Testis (tissue), 3 donors: ENCODE data around the gene CYB5A. TPM values are rescaled to one million over a fixed set of nuclear protein-coding genes. Genes with fewer than 3 reads are reported as not detected.

ENCODE experiments used
- DNase-seq: peaks from one replicate; pipeline ENCODE4 v3.0.0-alpha.2; 2019
- H3K27ac ChIP-seq, 2 donors: fragments of 200-600 bp; sonication (generic); one replicate each; pipeline ENCODE4 v1.5.1; 2019
- H3K27me3 ChIP-seq: fragments of 200-600 bp; sonication (generic); one replicate; pipeline ENCODE4 v1.5.1; 2019
- H3K36me3 ChIP-seq: fragments of 200-600 bp; sonication (generic); one replicate; pipeline ENCODE4 v1.5.1; 2017; ENCODE audit warnings: low read depth; ENCODE audit errors: missing control alignments
- H3K4me1 ChIP-seq: fragments of 200-600 bp; sonication (generic); one replicate; pipeline ENCODE4 v1.5.1; 2019
- H3K4me3 ChIP-seq, 2 donors: fragments of 200-600 bp; sonication (generic); one replicate each; pipeline ENCODE4 v1.5.1; 2017 to 2019
- H3K9me3 ChIP-seq: fragments of 200-600 bp; sonication (generic); one replicate; pipeline ENCODE4 v1.5.1; 2017
- POLR2A ChIP-seq: fragments of 450-650 bp; IDR thresholded peaks from one replicate; pipeline ENCODE4 v1.6.1; 2017; ENCODE audit warnings: antibody characterized with exemption, mild to moderate bottlenecking, moderate library complexity
- WGBS, 2 donors: methylation state at CpG; one replicate each; pipeline ENCODE4 v1.1.5; 2018; 5-methylcytosine and 5-hydroxymethylcytosine counted together
- intact Hi-C: fragments of 100-400 bp; cut with DNase I; formaldehyde crosslinking; loops from one replicate; pipeline ENCODE4 v1.15.1; 2023; ENCODE audit warnings: low total_unique reads
- polyA plus RNA-seq: library from polyadenylated mRNA; stranded (reverse); fragments of 350-450 nt; fragmentation: Illumina TruSeq; extraction: RNeasy Lipid Tissue Mini Kit (QIAGEN cat#74804); gene quantifications from one replicate; pipeline ENCODE4 v1.2.3, GENCODE V29; 2014; ENCODE audit warnings: low read depth, low replicate concordance; ENCODE audit not compliant: insufficient read depth
- total RNA-seq, 2 donors: library from RNA; depleted of rRNA; stranded (reverse); fragments of >200 nt; gene quantifications; one replicate each; pipeline ENCODE4 v1.2.3, GENCODE V29; 2016
- TF ChIP-seq, protein P1 (sequence below), 3 experiments: fragments of 450-650 bp in 2 of 3; fragments of 200-600 bp in 1 of 3; sonication (generic) in 1 of 3; IDR thresholded peaks; one replicate each; pipeline ENCODE4 v1.5.1; 2016 to 2019; ENCODE audit warnings: antibody characterized with exemption in 3 of 3, mild to moderate bottlenecking in 2 of 3, moderate library complexity in 1 of 3

The CYB5A gene
- total and polyA plus RNA-seq, 3 donors from 2014 or later = 77.2 to 126 (median 96.0) TPM

- Histone ChIP-seq H3K4me1 (peaks cover 4% of the 10 kb centered on the region), H3K4me3 (no peak overlapping the region), H3K36me3 (no peaks in the 10 kb centered on the region), H3K27me3 (no peaks in the 10 kb centered on the region), H3K27ac (peak overlapping the region in 1 of 2 donors; percentile 24), H3K9me3 (no peaks in the 10 kb centered on the region)
- WGBS, 2 donors = 47 to 49% methylated on average over 4 of the region's 4 CpGs
- TF ChIP-seq POLR2A = no peak
- TF ChIP-seq, protein P1, sequence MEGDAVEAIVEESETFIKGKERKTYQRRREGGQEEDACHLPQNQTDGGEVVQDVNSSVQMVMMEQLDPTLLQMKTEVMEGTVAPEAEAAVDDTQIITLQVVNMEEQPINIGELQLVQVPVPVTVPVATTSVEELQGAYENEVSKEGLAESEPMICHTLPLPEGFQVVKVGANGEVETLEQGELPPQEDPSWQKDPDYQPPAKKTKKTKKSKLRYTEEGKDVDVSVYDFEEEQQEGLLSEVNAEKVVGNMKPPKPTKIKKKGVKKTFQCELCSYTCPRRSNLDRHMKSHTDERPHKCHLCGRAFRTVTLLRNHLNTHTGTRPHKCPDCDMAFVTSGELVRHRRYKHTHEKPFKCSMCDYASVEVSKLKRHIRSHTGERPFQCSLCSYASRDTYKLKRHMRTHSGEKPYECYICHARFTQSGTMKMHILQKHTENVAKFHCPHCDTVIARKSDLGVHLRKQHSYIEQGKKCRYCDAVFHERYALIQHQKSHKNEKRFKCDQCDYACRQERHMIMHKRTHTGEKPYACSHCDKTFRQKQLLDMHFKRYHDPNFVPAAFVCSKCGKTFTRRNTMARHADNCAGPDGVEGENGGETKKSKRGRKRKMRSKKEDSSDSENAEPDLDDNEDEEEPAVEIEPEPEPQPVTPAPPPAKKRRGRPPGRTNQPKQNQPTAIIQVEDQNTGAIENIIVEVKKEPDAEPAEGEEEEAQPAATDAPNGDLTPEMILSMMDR (IDR thresholded peaks at IDR 0.05) = no peak
- DNase-seq = no peak
- intact Hi-C loops = no loop called here
Observed at GRCh38 chr18:74274700-74275099, 17.1 kb downstream of the CYB5A start.

DNA sequence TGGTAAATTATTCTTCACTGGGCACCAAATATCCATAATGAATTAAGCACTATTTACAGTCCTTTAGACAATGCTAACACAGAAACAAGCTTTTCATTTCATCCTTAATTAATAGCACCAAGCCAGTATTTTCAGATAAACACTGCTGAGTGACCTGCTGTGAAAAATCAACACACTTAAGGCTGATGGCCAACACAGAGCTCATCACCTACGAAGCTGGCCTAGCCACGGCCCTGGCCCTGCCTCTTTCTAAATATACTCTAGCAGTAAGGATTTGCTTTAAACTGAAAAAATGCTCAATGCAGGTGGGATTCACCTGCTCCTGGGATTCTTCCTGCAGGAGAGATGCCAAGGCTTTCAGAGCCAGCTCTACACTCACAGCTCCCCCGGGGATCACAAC is 18.4 kb downstream of the CYB5A start:
- H3K4me3 ChIP-seq = no peak overlapping the region
- no peaks in the 10 kb centered on the region for H3K27me3 ChIP-seq
- no peak for DNase-seq
- TF ChIP-seq, protein P1 (IDR thresholded peaks at IDR 0.05) = no peak
- TF ChIP-seq POLR2A = no peak
- H3K4me1 ChIP-seq = peaks cover 10% of the 10 kb centered on the region
- no peak overlapping the region for H3K27ac ChIP-seq
- no peaks in the 10 kb centered on the region for H3K36me3 ChIP-seq
- intact Hi-C loops = no loop called here
- WGBS, 2 donors = 82 to 93% methylated on average over 3 of the region's 3 CpGs
- H3K9me3 ChIP-seq = no peaks in the 10 kb centered on the region

DNA sequence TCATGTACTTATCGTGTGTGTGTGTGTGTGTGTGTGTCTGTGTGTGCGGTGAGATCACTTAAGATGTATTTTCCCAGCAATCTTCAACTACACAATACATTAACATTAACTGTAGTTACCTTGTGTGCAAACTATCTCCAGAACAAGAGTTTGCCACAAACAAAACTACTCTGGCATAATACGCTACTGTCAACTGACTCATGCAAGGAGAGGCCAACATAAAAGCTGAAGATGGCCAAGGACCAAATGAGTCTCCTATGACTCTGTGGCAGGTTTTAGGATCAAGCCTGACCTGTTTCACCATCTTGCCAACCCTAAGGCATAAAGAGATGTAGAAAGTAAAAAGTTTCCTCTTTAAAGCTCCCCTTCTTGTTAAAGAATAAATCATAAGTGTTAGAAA is 20.1 kb downstream of the CYB5A start:
- H3K27me3 ChIP-seq = no peaks in the 10 kb centered on the region
- no peak overlapping the region for H3K27ac ChIP-seq
- intact Hi-C loops = no loop called here
- no peak for DNase-seq
- peaks cover 10% of the 10 kb centered on the region for H3K4me1 ChIP-seq
- TF ChIP-seq, protein P1 (IDR thresholded peaks at IDR 0.05) = no peak
- no peak for TF ChIP-seq POLR2A
- H3K9me3 ChIP-seq = no peaks in the 10 kb centered on the region
- no peaks in the 10 kb centered on the region for H3K36me3 ChIP-seq
- WGBS, 2 donors = 92 to 94% methylated on average over 3 of the region's 3 CpGs
- H3K4me3 ChIP-seq = no peak overlapping the region

DNA sequence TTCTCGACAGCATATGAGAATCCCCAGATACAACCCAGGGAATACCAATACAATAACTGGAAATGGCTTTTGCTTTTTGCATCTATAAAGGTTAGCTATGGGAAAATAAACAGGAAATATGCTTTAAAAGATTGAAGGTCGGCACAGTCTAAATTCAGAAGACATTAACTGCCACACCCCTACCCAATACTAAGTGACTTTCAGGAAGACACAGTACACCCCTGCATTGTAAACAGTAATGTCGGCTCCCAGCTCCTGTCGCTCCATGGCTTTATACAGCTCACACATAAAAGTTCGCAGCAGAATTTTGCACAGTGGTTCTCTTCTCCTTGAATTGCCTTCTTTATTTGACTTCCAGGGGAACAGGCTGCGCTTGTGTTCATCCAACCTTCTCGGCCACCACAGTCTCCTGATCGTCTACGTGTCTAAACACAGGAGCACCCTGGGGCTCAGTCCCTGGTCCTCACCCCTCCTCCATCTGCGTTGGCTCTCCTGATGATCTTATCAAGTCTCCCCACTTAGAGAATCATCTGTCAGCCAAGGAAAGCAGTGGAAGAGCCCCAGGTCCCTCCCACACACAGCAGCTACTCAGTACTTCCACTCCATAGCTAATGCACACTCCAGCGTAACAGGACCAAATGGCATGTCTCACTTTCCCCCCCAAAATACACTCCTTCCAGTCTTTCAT is 22.7 kb downstream of the CYB5A start:
- Histone ChIP-seq H3K27me3 (no peaks in the 10 kb centered on the region), H3K27ac (no peak overlapping the region), H3K4me3 (no peak overlapping the region), H3K4me1 (peaks cover 6% of the 10 kb centered on the region), H3K36me3 (no peaks in the 10 kb centered on the region), H3K9me3 (no peaks in the 10 kb centered on the region)
- intact Hi-C loops = no loop called here
- WGBS, 2 donors = 64 to 65% methylated on average over 11 of the region's 11 CpGs
- TF ChIP-seq POLR2A = no peak
- TF ChIP-seq, protein P1 (IDR thresholded peaks at IDR 0.05) = no peak
- no peak for DNase-seq

DNA sequence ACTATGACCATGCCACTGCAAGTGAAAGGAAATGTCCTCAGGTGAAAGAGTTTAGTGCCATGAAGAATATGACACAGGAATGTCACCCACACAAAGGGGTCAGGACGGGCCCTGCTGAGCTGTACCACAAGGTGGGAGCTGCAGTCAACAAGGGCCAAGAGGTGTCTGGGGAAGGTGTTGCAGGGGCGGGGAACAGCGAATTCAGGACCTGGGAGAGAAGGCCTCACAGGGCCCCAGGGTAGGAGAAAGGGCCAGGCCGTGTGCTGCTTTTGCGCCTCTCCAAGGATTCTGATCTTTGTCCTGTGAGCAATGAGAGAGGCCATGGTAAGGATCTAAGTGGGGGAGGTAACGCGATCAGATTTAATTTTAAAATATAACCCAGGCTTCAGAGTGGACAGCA is 23.6 kb downstream of the CYB5A start:
- TF ChIP-seq, protein P1 (IDR thresholded peaks at IDR 0.05) = no peak
- no peak for TF ChIP-seq POLR2A
- H3K27me3 ChIP-seq = no peaks in the 10 kb centered on the region
- no peaks in the 10 kb centered on the region for H3K36me3 ChIP-seq
- WGBS, 2 donors = 98% methylated on average over 7 of the region's 7 CpGs
- intact Hi-C loops = no loop called here
- peaks cover 6% of the 10 kb centered on the region for H3K4me1 ChIP-seq
- H3K27ac ChIP-seq = no peak overlapping the region
- DNase-seq = no peak
- no peaks in the 10 kb centered on the region for H3K9me3 ChIP-seq
- H3K4me3 ChIP-seq = no peak overlapping the region
